Adipocyte (in vitro differentiated cells): ENCODE measurements around the gene STARD9.

Experiments used
- DNase-seq: peaks from one replicate; pipeline ENCODE4 v3.0.0-alpha.2; 2015; ENCODE audit warnings: low read depth
- H3K27me3 ChIP-seq: replicated peaks from 2 replicates; pipeline ENCODE4 v1.7.0; 2013; ENCODE audit warnings: mild to moderate bottlenecking, low read length, moderate library complexity; ENCODE audit not compliant: control insufficient read depth, insufficient read depth
- H3K36me3 ChIP-seq: 2 replicates; pipeline ENCODE4 v1.7.0; 2013; ENCODE audit warnings: low read length, mild to moderate bottlenecking, moderate library complexity; ENCODE audit not compliant: control insufficient read depth, insufficient read depth, severe bottlenecking
- H3K4me1 ChIP-seq: 2 replicates; pipeline ENCODE4 v1.7.0; 2013; ENCODE audit warnings: mild to moderate bottlenecking, low read length, moderate library complexity; ENCODE audit not compliant: control insufficient read depth, insufficient read depth
- H3K4me3 ChIP-seq: 2 replicates; pipeline ENCODE4 v1.7.0; 2013; ENCODE audit warnings: mild to moderate bottlenecking, low read length, moderate library complexity
- H3K9ac ChIP-seq: 2 replicates; pipeline ENCODE4 v1.7.0; 2013; ENCODE audit warnings: mild to moderate bottlenecking, low read length, moderate library complexity
- H3K9me3 ChIP-seq: 2 replicates; pipeline ENCODE4 v1.7.0; 2013; ENCODE audit warnings: mild to moderate bottlenecking, low read length, moderate library complexity; ENCODE audit not compliant: control insufficient read depth

Gene STARD9

GRCh38 chr15:42611532-42611931 is 36.1 kb downstream of the STARD9 start:
- Histone ChIP-seq H3K27me3 (no peaks in the 10 kb centered on the region), H3K9ac (no peak overlapping the region), H3K36me3 (no peaks in the 10 kb centered on the region), H3K4me1 (peaks cover 4% of the 10 kb centered on the region), H3K9me3 (no peaks in the 10 kb centered on the region), H3K4me3 (no peak overlapping the region)
- DNase-seq: no peak

DNA sequence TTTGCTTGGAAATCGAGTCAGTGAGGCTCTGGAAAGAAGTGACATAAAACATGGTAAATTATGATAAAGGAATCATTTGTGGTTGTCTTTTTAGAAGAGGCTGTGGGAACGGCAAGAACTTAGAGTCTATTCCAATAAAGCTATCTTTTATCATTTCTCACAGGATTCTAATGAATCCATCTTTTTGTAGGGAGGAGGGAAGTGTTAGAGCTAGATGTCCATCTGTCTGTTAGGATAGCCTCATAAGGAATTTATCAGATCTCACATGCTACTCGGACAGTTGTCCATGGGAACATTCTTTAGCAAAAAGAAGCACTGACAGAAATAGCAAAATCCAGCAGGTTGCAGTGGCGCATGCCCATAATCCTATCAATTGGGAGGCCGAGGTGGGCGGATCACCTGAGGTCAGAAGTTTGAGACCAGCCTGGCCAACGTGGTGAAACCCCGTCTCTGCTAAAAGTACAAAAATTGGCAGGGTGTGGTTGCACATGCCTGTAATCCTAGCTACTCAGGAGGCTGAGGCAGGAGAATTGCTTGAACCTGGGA is 37.0 kb downstream of the STARD9 start:
- no peak overlapping the region for H3K9ac ChIP-seq

GRCh38 chr15:42616107-42616506 is 40.7 kb downstream of the STARD9 start:
- no peaks in the 10 kb centered on the region for H3K4me1 ChIP-seq
- H3K27me3 ChIP-seq: no peaks in the 10 kb centered on the region
- no peaks in the 10 kb centered on the region for H3K9me3 ChIP-seq
- H3K4me3 ChIP-seq: no peak overlapping the region
- no peaks in the 10 kb centered on the region for H3K36me3 ChIP-seq
- no peak overlapping the region for H3K9ac ChIP-seq
- DNase-seq: no peak

More for the DNA sequence above, 37.0 kb downstream of the STARD9 start:
- no peak for DNase-seq
- Histone ChIP-seq H3K9me3 (no peaks in the 10 kb centered on the region), H3K27me3 (no peaks in the 10 kb centered on the region), H3K36me3 (no peaks in the 10 kb centered on the region), H3K4me3 (no peak overlapping the region), H3K4me1 (peaks cover 4% of the 10 kb centered on the region)

- Histone ChIP-seq H3K9me3 (no peaks in the 10 kb centered on the region), H3K27me3 (no peaks in the 10 kb centered on the region), H3K4me3 (no peak overlapping the region), H3K36me3 (no peaks in the 10 kb centered on the region), H3K9ac (no peak overlapping the region), H3K4me1 (no peaks in the 10 kb centered on the region)
- DNase-seq: no peak
These were observed 44.4 kb downstream of the STARD9 start for GRCh38 chr15:42619656-42620371.

DNA sequence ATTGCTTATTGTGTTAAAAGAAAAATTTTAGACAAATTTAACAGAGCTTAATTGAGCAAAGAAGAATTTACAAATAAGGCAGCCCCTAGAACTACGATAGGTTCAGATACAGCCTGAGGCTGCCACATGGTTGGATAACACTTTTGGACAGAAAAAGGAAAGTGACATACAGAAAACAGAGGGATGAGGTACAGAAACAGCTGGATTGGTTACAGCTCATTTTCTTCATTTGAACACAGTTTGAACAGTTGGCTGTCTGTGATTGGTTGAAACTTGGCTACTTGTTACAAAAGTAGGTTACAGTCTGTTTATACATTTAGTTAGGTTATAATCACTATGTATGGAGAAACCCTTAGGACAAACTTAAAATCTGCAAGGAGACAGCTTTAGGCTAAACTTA is 46.0 kb downstream of the STARD9 start:
- Histone ChIP-seq H3K9me3 (no peaks in the 10 kb centered on the region), H3K4me1 (no peaks in the 10 kb centered on the region), H3K36me3 (no peaks in the 10 kb centered on the region), H3K4me3 (no peak overlapping the region), H3K27me3 (no peaks in the 10 kb centered on the region), H3K9ac (no peak overlapping the region)
- no peak for DNase-seq

GRCh38 chr15:42621996-42622925 is 46.9 kb downstream of the STARD9 start:
- no peaks in the 10 kb centered on the region for H3K9me3 ChIP-seq
- no peak overlapping the region for H3K4me3 ChIP-seq
- DNase-seq: no peak
- no peak overlapping the region for H3K9ac ChIP-seq
- no peaks in the 10 kb centered on the region for H3K27me3 ChIP-seq
- H3K36me3 ChIP-seq: no peaks in the 10 kb centered on the region
- H3K4me1 ChIP-seq: no peaks in the 10 kb centered on the region

DNA sequence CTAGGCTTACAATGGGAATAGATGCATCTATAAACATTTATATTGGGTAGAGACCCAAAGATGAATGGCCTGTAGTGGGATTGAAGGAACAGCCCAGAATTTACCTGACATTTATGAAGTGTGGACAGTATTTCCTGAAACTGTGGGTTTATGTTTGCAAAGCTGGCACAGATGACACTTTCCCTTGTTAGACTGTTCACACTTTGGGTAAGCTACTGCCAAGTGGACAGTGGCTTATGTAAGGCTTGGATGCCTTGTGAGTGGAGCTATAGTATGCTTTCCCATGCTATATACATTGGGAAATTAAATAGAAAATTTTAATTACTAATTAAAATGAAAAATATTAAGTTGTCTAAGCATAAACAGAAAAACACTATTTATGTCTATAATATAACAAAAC is 48.5 kb downstream of the STARD9 start:
- Histone ChIP-seq H3K27me3 (no peaks in the 10 kb centered on the region), H3K4me3 (no peak overlapping the region), H3K9me3 (no peaks in the 10 kb centered on the region), H3K9ac (no peak overlapping the region), H3K36me3 (no peaks in the 10 kb centered on the region), H3K4me1 (no peaks in the 10 kb centered on the region)
- DNase-seq: no peak

GRCh38 chr15:42627485-42627884 is 52.1 kb downstream of the STARD9 start:
- Histone ChIP-seq H3K4me1 (no peaks in the 10 kb centered on the region), H3K36me3 (no peaks in the 10 kb centered on the region), H3K9me3 (no peaks in the 10 kb centered on the region), H3K4me3 (no peak overlapping the region), H3K27me3 (no peaks in the 10 kb centered on the region), H3K9ac (no peak overlapping the region)
- no peak for DNase-seq

- no peak for DNase-seq
- H3K9ac ChIP-seq: no peak overlapping the region
- H3K27me3 ChIP-seq: no peaks in the 10 kb centered on the region
- H3K4me3 ChIP-seq: no peak overlapping the region
- no peaks in the 10 kb centered on the region for H3K9me3 ChIP-seq
- no peaks in the 10 kb centered on the region for H3K4me1 ChIP-seq
- H3K36me3 ChIP-seq: no peaks in the 10 kb centered on the region
These were observed 53.4 kb downstream of the STARD9 start for GRCh38 chr15:42628761-42629160.

DNA sequence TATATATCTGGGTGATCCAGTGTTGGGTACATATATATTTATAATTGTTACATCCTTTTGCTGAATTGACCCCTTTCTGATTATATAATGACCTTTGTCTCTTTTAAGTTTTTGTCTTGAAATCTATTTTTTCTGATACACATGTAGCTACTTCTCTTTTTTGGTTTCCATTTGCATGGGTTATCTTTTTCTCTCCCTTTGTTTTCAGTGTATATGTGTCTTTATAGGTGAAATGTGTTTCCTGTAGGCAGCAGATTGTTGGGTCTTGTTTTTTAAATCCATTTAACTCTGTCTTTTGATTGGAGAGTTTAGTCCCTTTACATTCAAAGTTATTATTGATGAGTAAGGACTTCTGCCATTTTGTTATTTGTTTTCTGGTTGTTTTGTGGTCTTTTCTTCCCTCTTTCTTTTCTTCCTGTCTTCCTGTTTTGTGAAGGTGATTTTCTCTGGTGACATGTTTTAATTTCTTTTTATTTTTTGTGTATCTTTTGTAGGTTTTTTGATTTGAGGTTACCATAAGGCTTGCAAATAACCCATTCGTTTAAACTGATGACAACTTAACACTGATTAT is 56.8 kb downstream of the STARD9 start:
- H3K27me3 ChIP-seq: no peaks in the 10 kb centered on the region
- H3K4me1 ChIP-seq: no peaks in the 10 kb centered on the region
- no peak overlapping the region for H3K9ac ChIP-seq
- H3K36me3 ChIP-seq: no peaks in the 10 kb centered on the region
- no peak overlapping the region for H3K4me3 ChIP-seq
- DNase-seq: no peak
- H3K9me3 ChIP-seq: no peaks in the 10 kb centered on the region

DNA sequence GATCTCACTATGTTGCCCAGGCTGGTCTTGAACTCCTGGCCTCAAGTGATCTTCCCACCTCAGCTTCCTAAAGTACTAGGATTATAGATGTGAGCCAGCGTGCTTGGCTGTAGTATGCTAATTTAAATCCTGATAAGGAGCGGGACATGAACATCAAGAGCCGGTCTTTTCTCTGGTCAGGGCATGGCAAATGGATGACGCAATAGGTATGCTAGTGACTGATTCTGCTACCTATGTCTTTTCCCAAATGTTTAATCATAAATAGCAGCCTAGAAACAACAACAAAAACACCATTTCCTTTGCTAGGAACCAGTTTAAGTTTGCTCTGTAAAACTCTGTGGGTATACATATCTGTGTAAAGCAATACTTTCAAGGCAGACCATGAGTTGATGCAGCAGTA is 64.7 kb downstream of the STARD9 start:
- H3K36me3 ChIP-seq: peaks cover 10% of the 10 kb centered on the region
- no peaks in the 10 kb centered on the region for H3K4me1 ChIP-seq
- no peak for DNase-seq
- H3K9me3 ChIP-seq: no peaks in the 10 kb centered on the region
- H3K4me3 ChIP-seq: no peak overlapping the region
- H3K27me3 ChIP-seq: no peaks in the 10 kb centered on the region
- no peak overlapping the region for H3K9ac ChIP-seq
